HG03457 (cell line): ENCODE data around the gene C2orf72.
"Not testable (repeated sequence)": the region's sequence is repeated elsewhere in the genome, so short reads cannot be mapped to it uniquely, and the experiment has no call there.

Experiments
- ATAC-seq: cut with Tn5 transposase; IDR thresholded peaks from one replicate; pipeline ENCODE4 v1.9.1; 2021; ENCODE audit warnings: moderate number of reproducible peaks; ENCODE audit not compliant: unreplicated experiment

The C2orf72 gene

GRCh38 chr2:231013820-231014219, 23.5 kb upstream of the C2orf72 start:
- ATAC-seq, result no peak

- ATAC-seq, result no peak
These were observed 21.8 kb upstream of the C2orf72 start for GRCh38 chr2:231015478-231015877.

DNA sequence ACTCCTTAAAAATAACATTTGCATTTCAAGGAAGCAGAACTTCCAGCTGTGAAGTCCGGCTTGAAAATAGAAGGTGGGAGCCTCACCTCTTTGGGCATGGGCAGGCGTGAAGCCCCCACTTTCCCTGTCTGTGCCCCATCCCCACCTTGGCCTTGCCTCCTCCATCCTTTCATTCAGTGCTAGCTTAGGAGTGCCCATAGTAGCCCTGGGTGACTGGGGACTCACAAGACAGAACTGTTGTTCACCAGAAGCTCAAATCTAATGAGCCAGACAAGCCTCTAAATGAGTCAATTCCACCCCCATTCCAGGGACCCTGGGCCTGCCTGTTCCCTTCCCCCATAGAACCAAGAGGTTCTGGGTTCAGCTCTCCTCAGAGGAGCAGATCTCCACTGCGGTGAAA, 21.4 kb upstream of the C2orf72 start:
- ATAC-seq, result no peak

GRCh38 chr2:231016566-231017230, 20.6 kb upstream of the C2orf72 start:
- no peak for ATAC-seq

DNA sequence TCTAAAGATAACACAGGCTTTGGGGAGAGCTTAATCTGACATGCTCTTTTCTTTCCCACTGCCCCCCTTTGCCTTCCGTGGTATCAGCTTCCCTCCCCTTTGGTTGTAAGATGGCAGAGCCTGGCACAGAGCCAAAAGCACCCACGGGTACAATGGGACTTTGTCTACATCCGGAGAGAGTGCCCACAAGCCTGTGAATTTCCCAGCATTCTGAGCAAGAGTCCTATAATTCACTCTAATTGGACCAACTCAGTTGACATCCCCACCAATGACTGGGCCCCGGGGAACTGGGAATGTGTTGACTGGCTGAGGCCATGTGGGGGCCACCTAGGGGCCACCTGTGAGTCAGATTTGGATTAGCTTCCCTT, 20.1 kb upstream of the C2orf72 start:
- no peak for ATAC-seq

DNA sequence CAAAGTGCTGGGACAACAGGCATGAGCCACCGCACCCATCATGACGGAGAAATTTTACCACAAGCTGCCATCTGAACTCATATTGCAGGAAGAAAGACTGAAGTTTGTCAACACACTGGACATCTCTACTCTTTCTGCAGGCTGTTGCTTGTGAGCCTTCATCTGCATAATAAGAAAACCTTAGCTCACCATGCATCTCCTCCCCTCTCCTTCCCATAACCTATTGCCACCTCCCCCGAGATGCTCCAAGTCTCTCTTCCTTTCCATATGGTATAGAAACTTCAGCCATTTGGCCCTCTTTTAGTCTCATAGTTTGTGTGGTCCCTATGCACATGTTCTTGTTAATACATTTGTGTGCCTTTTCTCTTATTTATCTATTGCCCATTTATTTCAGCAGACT, 19.1 kb upstream of the C2orf72 start:
- ATAC-seq, result no peak

GRCh38 chr2:231025059-231025458, 12.3 kb upstream of the C2orf72 start:
- not testable (repeated sequence) for ATAC-seq

DNA sequence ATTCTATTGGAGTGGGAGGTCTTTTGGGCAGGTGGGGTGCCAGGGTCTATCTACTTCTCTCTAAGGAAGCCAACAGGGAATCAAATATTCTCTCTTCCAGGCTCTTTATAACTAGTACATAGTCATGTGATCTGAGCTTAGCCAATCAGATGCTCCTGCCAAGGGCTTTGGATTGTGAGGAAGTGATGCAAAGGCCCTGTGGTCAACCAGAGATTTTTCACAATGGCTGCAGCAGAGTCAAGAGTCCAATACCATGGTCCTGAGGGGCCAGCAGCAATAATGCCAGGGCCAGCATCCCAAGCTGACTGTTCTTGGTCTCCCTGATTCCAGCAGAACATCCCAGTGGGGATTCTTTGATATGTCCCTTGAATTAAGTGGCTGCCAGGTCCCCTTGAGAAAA, 8.4 kb upstream of the C2orf72 start:
- ATAC-seq, result no peak

DNA sequence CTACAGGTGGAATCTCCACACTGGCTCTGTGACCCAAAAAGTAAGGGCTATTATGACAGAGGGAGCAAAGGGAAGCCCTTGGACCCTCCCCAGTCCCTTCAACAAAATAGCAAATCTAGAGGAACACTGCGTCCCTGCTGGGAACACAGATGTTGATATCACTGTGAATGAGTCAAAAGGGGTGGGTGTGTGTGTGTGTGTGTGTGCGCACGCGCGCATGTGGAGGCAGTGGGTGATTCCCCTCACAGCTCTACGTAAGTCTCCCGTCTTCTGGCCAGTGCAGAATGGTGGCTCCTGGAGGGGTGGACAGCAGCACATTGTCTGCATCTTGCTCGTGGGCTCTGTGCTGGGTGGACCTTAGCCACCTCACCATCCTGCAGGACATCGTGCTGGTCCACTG, 7.8 kb upstream of the C2orf72 start:
- ATAC-seq, result no peak

DNA sequence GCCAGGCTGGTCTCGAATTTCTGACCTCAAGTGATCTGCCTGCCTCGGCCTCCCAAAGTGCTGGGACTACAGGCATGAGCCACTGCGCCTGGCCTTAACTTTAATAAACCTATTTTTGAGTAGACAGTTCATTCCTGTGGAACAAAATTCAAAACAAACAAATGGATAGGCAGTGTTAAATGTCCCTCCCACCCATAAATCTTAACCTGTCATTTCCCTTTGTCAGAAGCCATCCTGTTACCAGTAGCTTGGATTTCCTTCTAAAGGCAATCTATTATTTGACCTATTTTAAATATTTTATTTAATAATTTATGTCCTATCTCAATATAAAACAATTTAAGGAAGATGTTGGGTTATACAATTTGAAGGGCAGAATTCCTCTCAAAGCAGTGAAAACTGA, 6.6 kb upstream of the C2orf72 start:
- ATAC-seq, result no peak

DNA sequence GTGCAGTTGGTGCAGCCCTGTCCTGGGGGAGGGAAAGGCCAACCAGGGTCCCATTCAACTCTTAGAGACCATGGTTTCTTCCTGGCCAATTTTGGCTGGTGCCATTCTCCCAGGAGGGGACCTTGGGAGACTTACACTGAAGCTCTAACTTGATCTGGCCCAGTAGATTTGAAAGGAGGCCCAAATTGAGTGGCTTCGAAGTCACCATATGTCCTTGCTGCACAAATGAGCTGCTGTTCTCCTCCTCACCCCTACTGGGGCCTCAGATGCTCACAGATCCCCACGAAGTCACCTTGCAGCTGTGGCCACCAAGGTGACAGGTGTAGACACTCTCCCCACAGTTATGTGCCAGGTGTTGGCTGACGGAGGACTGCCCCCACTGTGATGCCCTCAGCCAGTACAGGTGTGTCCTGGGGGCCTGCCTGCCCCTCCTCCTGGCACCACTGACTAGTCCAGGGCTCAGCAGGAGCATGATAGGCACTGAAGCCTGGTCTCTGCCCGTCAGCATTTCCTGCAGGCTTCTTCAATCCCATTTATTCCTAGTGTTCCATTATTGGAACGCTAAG, 4.7 kb upstream of the C2orf72 start:
- no peak for ATAC-seq

DNA sequence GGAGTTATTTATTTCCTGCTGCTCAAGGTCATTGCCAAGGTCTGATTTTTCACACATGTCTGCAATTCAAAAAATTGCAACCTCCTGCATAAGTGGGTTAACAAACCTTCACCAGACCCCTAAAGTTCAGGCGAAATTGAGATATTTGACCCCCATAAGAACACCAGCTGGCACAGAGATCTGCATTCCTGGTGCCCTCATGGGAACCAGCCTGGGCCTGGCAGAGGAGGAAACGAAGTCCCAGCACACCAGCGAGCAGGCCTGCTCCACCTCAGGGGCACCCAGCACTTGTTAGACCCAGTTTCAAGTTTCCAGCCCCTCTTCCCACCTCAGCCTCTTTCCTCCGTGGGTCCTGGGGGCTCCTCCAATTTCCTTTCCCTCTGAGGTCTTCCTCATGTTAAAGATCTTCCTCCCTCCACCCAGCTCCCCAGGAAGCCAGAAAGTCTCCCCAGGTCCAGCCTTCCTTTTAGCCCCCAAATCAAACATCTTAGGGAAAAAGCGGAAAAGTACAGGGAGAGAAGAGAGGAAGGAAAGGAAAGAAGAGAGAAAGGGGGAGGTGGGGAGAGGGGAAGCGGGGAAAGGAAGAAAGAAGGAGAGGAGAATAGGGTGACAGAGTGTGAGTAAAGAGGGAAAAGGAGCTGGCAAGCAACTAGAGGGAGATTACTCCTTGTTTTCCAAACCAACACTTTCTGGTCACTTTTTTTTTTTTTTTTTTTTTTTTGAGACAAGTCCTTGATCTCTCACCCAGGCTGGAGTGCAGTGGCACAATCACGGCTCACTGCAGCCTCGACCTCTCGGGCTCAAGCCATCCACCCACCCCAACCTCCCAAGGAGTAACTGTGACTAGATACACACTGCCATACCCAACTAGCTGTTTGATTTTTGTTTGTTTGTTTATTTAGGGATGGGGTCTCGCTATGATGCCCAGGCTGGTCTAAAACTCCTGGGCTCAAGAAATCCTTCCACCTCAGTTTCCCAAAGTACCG, 3.9 kb upstream of the C2orf72 start:
- ATAC-seq, result no peak

DNA sequence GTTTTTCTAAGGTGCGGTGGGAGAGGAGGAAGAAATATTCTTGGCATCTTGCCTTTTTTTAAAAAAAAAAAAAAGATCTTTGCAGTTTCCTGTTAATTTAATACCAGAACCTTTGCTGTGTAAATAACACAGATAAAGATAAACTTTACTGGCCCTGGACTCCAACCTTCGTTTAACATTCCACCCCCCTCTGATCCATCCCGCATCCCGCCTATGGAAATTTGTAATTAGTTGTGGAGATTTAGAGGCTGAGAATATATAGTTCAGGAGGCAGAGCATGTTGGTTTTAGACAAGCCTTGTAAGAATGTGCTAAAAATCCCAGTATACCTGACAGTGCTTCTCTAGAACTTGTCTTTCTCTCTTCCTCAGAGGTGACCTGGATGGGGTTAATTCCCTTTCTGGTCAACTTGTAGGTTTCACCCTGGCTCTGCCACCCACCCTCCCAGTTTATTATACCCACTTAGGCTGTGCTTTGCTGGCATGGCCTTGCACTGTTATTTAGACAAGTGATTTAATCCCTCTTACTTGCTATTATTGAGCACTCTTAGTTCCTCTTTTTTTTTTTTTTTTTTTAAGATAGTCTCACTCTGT, 2.9 kb upstream of the C2orf72 start:
- ATAC-seq, result no peak

GRCh38 chr2:231036131-231036530, 1.2 kb upstream of the C2orf72 start:
- no peak for ATAC-seq

- no peak for ATAC-seq
These were observed 681 bp upstream of the C2orf72 start for GRCh38 chr2:231036578-231037106.

GRCh38 chr2:231037731-231038482, 584 bp downstream of the C2orf72 start:
- no peak for ATAC-seq

DNA sequence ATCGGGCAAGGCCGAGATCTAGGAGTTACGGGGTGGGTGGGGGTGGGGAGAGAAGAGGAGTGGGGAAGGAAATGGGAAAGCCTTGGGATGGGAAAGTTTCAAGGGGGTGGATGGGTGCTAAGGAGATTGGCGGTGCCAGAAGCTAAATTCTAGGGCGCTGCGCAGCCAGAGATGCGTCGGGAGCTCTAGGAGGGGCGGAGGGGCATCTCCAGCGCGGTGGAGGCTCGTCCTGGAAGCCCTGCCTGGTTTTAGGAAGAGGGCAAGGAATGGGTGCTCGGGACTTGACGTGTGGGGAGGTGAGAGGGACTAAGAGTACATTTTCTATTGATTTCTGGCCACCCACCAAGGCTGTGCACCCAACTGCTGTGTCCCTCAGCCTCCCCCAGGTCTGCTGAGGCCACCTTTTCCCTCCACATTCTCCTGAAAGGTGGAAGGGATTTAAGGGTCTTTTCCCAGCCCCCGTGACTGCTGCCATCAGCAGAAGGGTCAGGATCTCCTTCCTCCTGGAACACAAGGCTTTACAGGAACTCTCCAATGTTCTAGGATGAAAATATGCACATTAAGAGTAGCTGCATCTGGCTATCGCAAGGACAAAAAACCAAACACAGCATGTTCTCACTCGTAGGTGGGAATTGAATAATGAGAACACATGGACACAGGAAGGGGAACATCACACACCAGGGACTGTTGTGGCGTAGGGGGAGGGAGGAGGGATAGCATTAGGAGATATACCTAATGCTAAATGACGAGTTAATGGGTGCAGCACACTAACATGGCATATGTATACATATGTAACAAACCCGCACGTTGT, 1.4 kb downstream of the C2orf72 start:
- no peak for ATAC-seq

- ATAC-seq, result no peak
These were observed 2.0 kb downstream of the C2orf72 start for GRCh38 chr2:231039294-231039664.

DNA sequence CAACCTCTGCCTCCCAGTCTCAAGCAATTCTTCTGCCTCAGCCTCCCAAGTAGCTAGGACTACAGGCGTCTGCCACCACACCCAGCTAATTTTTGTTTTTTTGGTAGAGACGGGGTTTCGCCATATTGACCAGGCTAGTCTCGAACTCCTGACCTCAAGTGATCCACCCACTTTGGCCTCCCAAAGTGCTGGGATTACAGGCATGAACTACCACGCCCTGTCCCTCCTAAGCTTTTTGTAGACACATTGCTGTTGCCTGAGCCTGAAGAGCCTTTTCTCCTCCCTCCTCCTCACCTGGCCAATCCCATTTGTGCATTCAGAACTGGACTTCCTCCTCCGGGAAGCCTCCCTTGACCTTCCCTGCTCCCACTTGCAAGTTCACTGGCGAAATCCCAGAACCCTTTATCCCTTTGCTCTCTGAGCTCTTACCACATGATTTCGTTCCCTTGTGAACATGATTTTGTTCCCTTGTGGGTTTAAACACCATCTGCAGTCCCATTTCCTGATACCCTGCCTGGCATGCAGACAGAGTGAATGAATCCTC, 2.6 kb downstream of the C2orf72 start:
- no peak for ATAC-seq
